Measurements from ENCODE around the gene POLH. TPM values are rescaled to one million over a fixed set of nuclear protein-coding genes. Genes with fewer than 3 reads are reported as not detected.
"Not testable (repeated sequence)": the region's sequence is repeated elsewhere in the genome, so short reads cannot be mapped to it uniquely, and the experiment has no call there.

Gene POLH
- total RNA-seq, 4 donors from 2014 or later, result 7.1 to 12.6 (median 10.2) TPM

GRCh38 chr6:43658161-43658560, 82.2 kb downstream of the POLH start:
- Histone ChIP-seq H3K36me3 (no peaks in the 10 kb centered on the region), H3K9me3 (no peaks in the 10 kb centered on the region), H3K4me3 (no peak overlapping the region), H3K27ac (no peak overlapping the region), H3K4me1 (no peaks in the 10 kb centered on the region), H3K27me3 (no peaks in the 10 kb centered on the region)
- TF ChIP-seq POLR2A (IDR thresholded peaks at IDR 0.05) (no peak), CTCF (IDR thresholded peaks at IDR 0.05) (no peak)
- DNase-seq, result no peak

- H3K36me3 ChIP-seq, H3K4me3 ChIP-seq, H3K27ac ChIP-seq, DNase-seq, H3K27me3 ChIP-seq, H3K9me3 ChIP-seq: not testable (repeated sequence)
- H3K4me1 ChIP-seq, result peaks cover 0 to 14% (median 5%) of the 10 kb centered on the region in 4 donors
Measured at GRCh38 chr6:43662948-43663347, 87.0 kb downstream of the POLH start.

Small RNA genes lying within 50 kb of the gene (small RNA-seq; reads per million reads assigned to genes)
- 0 reads per million in 2 donors for gene RF00426

Other genes with a start within 250 kb of the POLH start
- gene ZNF318, start 206.5 kb upstream of the POLH start, total RNA-seq, result 10 to 100 TPM; 16.6 to 42.9 (median 24.5) TPM
- gene ABCC10, start 148.6 kb upstream of the POLH start, total RNA-seq, result 10 to 100 TPM; 30.3 to 75.2 (median 48.2) TPM
- not detected for gene DLK2, start 120.6 kb upstream of the POLH start, total RNA-seq
- gene TJAP1, start 98.6 kb upstream of the POLH start, total RNA-seq, result 10 to 100 TPM; 21.4 to 58.6 (median 45.7) TPM
- gene LRRC73, start 65.8 kb upstream of the POLH start, total RNA-seq, result 1 to 10 TPM in 1 of 4 donors, not detected in 3; 3.3 TPM
- 100 to 1,000 TPM in 2 of 4 donors, 10 to 100 TPM in 2; 78.3 to 165 (median 108) TPM for gene YIPF3, start 59.3 kb upstream of the POLH start, total RNA-seq
- gene POLR1C, start 59.1 kb upstream of the POLH start, total RNA-seq, result 10 to 100 TPM in 3 of 4 donors, 1 to 10 TPM in 1; 8.6 to 29.7 (median 16.5) TPM
- 10 to 100 TPM; 17.3 to 55.3 (median 27.8) TPM for gene XPO5, start 147 bp upstream of the POLH start, total RNA-seq
- gene GTPBP2, start 53.1 kb downstream of the POLH start, total RNA-seq, result 100 to 1,000 TPM in 1 of 4 donors, 10 to 100 TPM in 3; 73.4 to 118 (median 88.4) TPM
- 10 to 100 TPM; 32.2 to 72.0 (median 58.0) TPM for gene MAD2L1BP, start 59.7 kb downstream of the POLH start, total RNA-seq
- 1 to 10 TPM in 1 of 4 donors, not detected in 3; 1.7 TPM for gene RSPH9, start 68.9 kb downstream of the POLH start, total RNA-seq
- 10 to 100 TPM; 41.1 to 64.4 (median 52.4) TPM for gene MRPS18A, start 111.6 kb downstream of the POLH start, total RNA-seq
- gene VEGFA, start 194.0 kb downstream of the POLH start, total RNA-seq, result 100 to 1,000 TPM; 202 to 663 (median 418) TPM